Measurements from ENCODE around the gene ZFP3.

DNA sequence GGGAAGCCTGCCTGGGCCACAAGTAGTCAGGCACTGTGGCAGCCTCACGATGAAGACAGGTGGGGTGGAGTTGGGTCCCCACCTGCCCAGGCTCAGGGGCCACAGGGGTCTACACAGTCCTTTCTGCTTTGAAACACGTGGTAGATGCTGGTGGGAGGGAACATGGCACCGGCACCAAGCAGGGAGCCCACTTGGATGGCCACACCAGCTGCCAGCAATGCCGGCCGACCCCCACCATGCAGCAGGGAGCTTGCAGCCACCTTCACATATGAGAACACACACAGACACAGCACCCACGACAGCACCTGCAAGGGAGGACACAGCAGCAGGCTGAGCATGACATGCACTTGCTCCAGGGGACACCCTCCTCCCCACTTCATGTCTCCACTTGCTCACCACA is 45.4 kb upstream of the ZFP3 start:
- no peak for TF ChIP-seq POLR2A (IDR thresholded peaks at IDR 0.05)
- TF ChIP-seq, protein P1, sequence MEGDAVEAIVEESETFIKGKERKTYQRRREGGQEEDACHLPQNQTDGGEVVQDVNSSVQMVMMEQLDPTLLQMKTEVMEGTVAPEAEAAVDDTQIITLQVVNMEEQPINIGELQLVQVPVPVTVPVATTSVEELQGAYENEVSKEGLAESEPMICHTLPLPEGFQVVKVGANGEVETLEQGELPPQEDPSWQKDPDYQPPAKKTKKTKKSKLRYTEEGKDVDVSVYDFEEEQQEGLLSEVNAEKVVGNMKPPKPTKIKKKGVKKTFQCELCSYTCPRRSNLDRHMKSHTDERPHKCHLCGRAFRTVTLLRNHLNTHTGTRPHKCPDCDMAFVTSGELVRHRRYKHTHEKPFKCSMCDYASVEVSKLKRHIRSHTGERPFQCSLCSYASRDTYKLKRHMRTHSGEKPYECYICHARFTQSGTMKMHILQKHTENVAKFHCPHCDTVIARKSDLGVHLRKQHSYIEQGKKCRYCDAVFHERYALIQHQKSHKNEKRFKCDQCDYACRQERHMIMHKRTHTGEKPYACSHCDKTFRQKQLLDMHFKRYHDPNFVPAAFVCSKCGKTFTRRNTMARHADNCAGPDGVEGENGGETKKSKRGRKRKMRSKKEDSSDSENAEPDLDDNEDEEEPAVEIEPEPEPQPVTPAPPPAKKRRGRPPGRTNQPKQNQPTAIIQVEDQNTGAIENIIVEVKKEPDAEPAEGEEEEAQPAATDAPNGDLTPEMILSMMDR (IDR thresholded peaks at IDR 0.05) = no peak
